MM.1S (cell line): ENCODE measurements around the gene NOBOX.
"Not testable (repeated sequence)": the region's sequence is repeated elsewhere in the genome, so short reads cannot be mapped to it uniquely, and the experiment has no call there.

ENCODE experiments used
- CTCF ChIP-seq: fragments of 300-600 bp; sonication (generic); IDR thresholded peaks from 2 replicates; pipeline ENCODE4 v1.5.1; 2016; ENCODE audit warnings: antibody characterized with exemption, low read length, mixed read lengths
- EZH2 ChIP-seq: fragments of 300-600 bp; sonication (generic); optimal IDR thresholded peaks from 2 replicates; pipeline ENCODE3; 2017; ENCODE audit warnings: low read depth, mild to moderate bottlenecking, antibody characterized with exemption, low read length, mixed read lengths

- not testable (repeated sequence) for TF ChIP-seq CTCF, EZH2
Measured at GRCh38 chr7:144351667-144352066, 51.8 kb downstream of the NOBOX start.
